Erythroblast (primary cell): ENCODE measurements around the gene P4HA3.

Experiments
- GATA1 ChIP-seq: IDR thresholded peaks from 2 replicates; pipeline ENCODE4 v1.6.1; 2011; ENCODE audit warnings: low read depth, mild to moderate bottlenecking, control low read depth, low read length, moderate library complexity
- POLR2A ChIP-seq: IDR thresholded peaks from 2 replicates; pipeline ENCODE4 v1.6.1; 2011; ENCODE audit warnings: mild to moderate bottlenecking, low read length

DNA sequence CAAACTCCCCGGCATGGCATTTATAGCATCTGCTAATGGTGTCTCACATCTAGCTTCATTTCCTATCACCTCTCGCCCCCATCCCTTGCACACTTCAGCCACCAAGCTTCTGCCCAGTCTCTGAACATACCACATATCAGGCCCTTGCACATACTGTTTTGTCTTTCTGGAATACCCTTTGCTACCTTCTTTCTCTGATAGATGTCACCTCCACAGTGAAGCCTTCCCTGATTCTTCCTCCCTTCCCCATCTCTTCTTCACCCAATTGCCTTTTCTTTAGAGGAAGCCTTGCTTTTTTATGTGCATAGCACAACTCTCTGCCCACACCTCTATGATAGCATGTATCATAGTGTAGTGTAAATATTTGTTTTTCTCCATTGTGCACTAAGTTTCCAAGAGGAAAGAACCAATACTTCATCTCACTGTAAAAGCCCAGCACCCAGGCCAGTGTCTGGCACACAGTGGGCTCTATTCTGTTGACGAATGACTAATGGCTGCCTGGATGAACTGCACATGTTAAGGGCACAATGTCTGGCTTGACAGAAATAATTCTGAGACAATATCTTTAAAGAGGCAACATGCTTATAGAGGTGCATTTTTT lies 27.8 kb downstream of the P4HA3 start:
- TF ChIP-seq POLR2A: no peak
- no peak for TF ChIP-seq GATA1
